Prostate gland (tissue), 2 donors: ENCODE results near the gene PHF12.

Experiments used
- CTCF ChIP-seq, 4 experiments: fragments of 200-600 bp in 2 of 4; fragments of 450-650 bp in 2 of 4; sonication (generic) in 2 of 4; IDR thresholded peaks; 1 replicate in 3 of 4; 2 replicates in 1 of 4; pipeline ENCODE4 v1.5.1; 2016 to 2019; ENCODE audit warnings: antibody characterized with exemption in 4 of 4, mild to moderate bottlenecking in 2 of 4, moderate library complexity in 2 of 4
- POLR2A ChIP-seq: fragments of 450-650 bp; IDR thresholded peaks from one replicate; pipeline ENCODE4 v1.6.1; 2016; ENCODE audit warnings: antibody characterized with exemption, mild to moderate bottlenecking
- POLR2AphosphoS5 ChIP-seq: sonication (generic); formaldehyde crosslinking; IDR thresholded peaks from one replicate; pipeline ENCODE4 v1.6.1; 2017; ENCODE audit warnings: antibody characterized with exemption

DNA sequence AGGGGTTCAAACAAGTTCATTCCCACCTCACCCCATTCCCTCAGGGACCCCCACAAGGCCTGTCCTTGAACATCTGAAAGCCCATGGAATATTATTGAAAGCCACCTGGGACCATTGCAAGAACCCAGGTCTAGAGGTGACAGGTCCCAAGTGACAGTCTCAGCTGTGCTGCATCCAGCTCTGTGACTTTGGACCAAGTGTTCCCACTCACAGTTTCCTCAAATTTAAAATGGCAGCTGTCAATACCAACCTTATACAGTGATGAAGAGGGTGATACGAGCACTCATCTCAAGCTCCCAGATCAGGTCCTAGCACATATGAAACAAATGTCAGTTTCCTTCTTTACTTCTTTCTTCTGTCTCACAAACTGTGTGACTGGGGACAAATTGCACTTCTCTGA is 87.4 kb downstream of the PHF12 start:
- TF ChIP-seq CTCF (IDR thresholded peaks at IDR 0.05) (no peak), POLR2A (no peak), POLR2AphosphoS5 (no peak)
